Fibroblast of skin of right biceps (primary cell): Measurements from ENCODE around the gene MYBPH.

ENCODE experiments used
- DNase-seq: peaks from one replicate; pipeline ENCODE4 v3.0.0-alpha.2; 2013

The MYBPH gene

GRCh38 chr1:203165101-203165799, 10.4 kb downstream of the MYBPH start:
- DNase-seq = no peak

GRCh38 chr1:203163891-203164635, 11.6 kb downstream of the MYBPH start:
- DNase-seq = no peak

GRCh38 chr1:203162403-203162802, 13.2 kb downstream of the MYBPH start:
- no peak for DNase-seq

- no peak for DNase-seq
These were observed 13.9 kb downstream of the MYBPH start for GRCh38 chr1:203161703-203162102.

- no peak for DNase-seq
These were observed 14.5 kb downstream of the MYBPH start for GRCh38 chr1:203161175-203161574.

- DNase-seq = no peak
These were observed 15.8 kb downstream of the MYBPH start for GRCh38 chr1:203159844-203160243.

- DNase-seq = no peak
These were observed 16.5 kb downstream of the MYBPH start for GRCh38 chr1:203158960-203159665.

GRCh38 chr1:203158423-203158822, 17.2 kb downstream of the MYBPH start:
- no peak for DNase-seq

- no peak for DNase-seq
These were observed 19.3 kb downstream of the MYBPH start for GRCh38 chr1:203156280-203156679.

- DNase-seq = peak; percentile 36
These were observed 21.4 kb downstream of the MYBPH start for GRCh38 chr1:203153989-203154821.

GRCh38 chr1:203153051-203153988, 22.3 kb downstream of the MYBPH start:
- peak; percentile 11 for DNase-seq

GRCh38 chr1:203152158-203153034, 23.2 kb downstream of the MYBPH start:
- peak; percentile 73 for DNase-seq

GRCh38 chr1:203151362-203152157, 24.1 kb downstream of the MYBPH start:
- no peak for DNase-seq

- no peak for DNase-seq
These were observed 24.9 kb downstream of the MYBPH start for GRCh38 chr1:203150511-203151297.

GRCh38 chr1:203149188-203149840, 26.3 kb downstream of the MYBPH start:
- no peak for DNase-seq

- DNase-seq = no peak
These were observed 27.0 kb downstream of the MYBPH start for GRCh38 chr1:203148579-203148978.

- no peak for DNase-seq
These were observed 27.5 kb downstream of the MYBPH start for GRCh38 chr1:203148127-203148526.

- DNase-seq = no peak
These were observed 28.2 kb downstream of the MYBPH start for GRCh38 chr1:203147376-203147775.
